Measurements from ENCODE around the gene GPR155. TPM values are rescaled to one million over a fixed set of nuclear protein-coding genes. Genes with fewer than 3 reads are reported as not detected.
A peak's percentile ranks its signal among the peaks of the same experiment; 100 is the strongest.
"Not testable (repeated sequence)": the region's sequence is repeated elsewhere in the genome, so short reads cannot be mapped to it uniquely, and the experiment has no call there.

The GPR155 gene
- total RNA-seq, 1 experiment from 2014 or later: 2.3 TPM

GRCh38 chr2:174499371-174499770 lies 12.5 kb upstream of the GPR155 start:
- DNase-seq (ENCODE audit: low read depth, low spot score): no peak
- in situ Hi-C loops (cut with HindIII; ENCODE audit: low pct_unique_long_range_greater_than_20kb, low sequenced_read_pairs): no loop called here

GRCh38 chr2:174495365-174496012 lies 8.7 kb upstream of the GPR155 start:
- in situ Hi-C loops (cut with HindIII; ENCODE audit: low pct_unique_long_range_greater_than_20kb, low sequenced_read_pairs): no loop called here
- peak; percentile 57 for DNase-seq (ENCODE audit: low read depth, low spot score)

GRCh38 chr2:174493549-174494331 lies 6.9 kb upstream of the GPR155 start:
- DNase-seq (ENCODE audit: low read depth, low spot score): no peak
- in situ Hi-C loops (cut with HindIII; ENCODE audit: low pct_unique_long_range_greater_than_20kb, low sequenced_read_pairs): no loop called here

DNA sequence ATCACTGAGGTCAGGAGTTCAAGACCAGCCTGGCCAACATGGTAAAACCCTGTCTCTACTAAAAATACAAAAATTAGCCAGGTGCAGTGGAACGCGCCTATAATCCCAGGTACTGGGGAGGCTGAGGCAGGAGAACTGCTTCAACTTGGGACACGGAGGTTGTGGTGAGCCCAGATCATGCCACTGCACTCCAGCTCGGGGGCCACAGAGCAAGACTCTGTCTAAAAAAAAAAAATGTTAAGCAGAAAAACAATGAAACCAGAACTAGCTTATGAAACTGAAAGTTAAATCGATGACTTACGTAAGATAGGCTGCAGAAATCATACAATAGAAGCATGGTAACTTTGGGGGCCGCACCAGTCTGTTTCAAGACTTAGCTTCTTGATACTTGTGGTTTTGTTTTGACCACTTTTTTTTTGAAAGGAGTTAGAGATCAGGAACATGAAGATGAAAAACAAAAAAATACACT lies 6.2 kb upstream of the GPR155 start:
- in situ Hi-C loops (cut with HindIII; ENCODE audit: low pct_unique_long_range_greater_than_20kb, low sequenced_read_pairs): no loop called here
- no peak for DNase-seq (ENCODE audit: low read depth, low spot score)

GRCh38 chr2:174491947-174492346 lies 5.1 kb upstream of the GPR155 start:
- in situ Hi-C loops (cut with HindIII; ENCODE audit: low pct_unique_long_range_greater_than_20kb, low sequenced_read_pairs): no loop called here
- no peak for DNase-seq (ENCODE audit: low read depth, low spot score)

DNA sequence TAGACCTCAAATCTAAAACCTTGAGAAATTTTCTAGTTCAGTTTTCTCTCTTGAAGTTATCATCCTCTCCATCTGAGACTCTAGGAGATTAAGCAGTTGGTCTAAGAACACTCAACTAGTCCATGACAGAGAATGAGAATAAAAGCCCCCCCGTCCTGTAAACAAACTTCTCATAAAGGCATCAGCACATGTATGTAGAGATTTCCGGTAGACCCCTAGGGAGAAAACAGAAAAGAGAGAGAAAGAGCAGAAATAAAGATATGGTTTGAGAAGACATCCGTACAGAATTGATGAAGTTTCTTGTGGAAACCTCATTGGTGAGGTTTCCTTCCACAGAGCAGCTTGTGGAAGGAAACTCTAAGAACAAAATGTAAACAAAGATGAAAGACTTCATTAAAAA lies 3.2 kb upstream of the GPR155 start:
- DNase-seq (ENCODE audit: low read depth, low spot score): no peak
- in situ Hi-C loops (cut with HindIII; ENCODE audit: low pct_unique_long_range_greater_than_20kb, low sequenced_read_pairs): no loop called here

GRCh38 chr2:174489520-174489919 lies 2.7 kb upstream of the GPR155 start:
- DNase-seq (ENCODE audit: low read depth, low spot score); in situ Hi-C loops (cut with HindIII; ENCODE audit: low pct_unique_long_range_greater_than_20kb, low sequenced_read_pairs): not testable (repeated sequence)

DNA sequence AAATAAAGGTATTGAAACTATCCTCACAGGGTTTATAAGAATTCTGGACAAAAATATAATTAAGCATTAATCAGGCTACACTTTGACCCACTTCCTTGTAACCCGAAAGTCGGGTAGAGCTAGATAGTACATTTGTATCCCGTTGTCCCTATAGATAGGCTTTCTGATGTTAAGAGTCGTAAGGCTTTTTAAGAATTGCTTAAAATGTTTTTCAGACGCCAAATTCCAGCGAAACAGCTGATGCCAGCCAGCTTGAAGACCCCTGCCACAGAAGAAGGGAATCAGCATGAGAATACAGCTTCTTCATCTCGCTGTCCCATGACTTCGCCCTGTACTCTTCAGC lies 962 bp upstream of the GPR155 start:
- DNase-seq (ENCODE audit: low read depth, low spot score): no peak
- in situ Hi-C loops (cut with HindIII; ENCODE audit: low pct_unique_long_range_greater_than_20kb, low sequenced_read_pairs): no loop called here

GRCh38 chr2:174487108-174487819 lies 435 bp upstream of the GPR155 start:
- peak; percentile 97 for DNase-seq (ENCODE audit: low read depth, low spot score)
- in situ Hi-C loops (cut with HindIII; ENCODE audit: low pct_unique_long_range_greater_than_20kb, low sequenced_read_pairs): no loop called here

DNA sequence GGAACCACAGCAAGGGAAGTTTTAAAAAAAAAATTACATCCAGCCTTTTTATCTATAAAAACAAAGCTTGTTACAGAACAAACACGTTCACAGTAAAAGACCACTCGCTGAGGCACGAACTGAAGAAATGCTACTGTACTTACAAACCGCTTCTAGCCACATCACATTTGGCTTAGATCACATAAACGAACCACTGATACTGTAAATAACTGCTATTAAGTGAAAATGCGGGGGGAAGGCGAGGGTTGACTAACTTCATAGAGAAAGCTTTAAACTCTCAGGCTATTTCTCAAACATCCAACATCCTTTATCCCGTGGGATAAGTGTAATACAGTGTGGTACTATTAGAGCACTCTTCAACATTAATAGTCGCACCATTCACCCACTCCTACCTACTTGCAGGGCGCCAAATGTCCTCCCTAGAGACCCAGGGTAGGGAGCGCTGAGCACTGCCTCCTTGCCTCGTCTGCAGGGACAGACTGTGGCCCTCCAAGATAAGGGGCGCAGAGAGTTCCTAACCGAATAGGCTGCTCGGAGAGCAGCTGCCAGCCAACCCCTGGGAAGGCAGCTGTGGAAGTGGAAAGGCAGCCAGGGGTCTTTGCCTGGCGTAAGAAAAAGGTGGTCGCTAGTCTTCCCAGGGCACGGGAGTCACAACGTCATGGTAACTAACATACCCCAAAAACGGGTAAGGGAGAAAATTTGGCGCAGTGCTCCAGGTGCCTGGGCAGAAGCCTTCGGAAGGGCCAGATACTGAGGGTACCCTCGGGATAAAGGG lies 854 bp downstream of the GPR155 start:
- no peak for DNase-seq (ENCODE audit: low read depth, low spot score)
- in situ Hi-C loops (cut with HindIII; ENCODE audit: low pct_unique_long_range_greater_than_20kb, low sequenced_read_pairs): no loop called here

DNA sequence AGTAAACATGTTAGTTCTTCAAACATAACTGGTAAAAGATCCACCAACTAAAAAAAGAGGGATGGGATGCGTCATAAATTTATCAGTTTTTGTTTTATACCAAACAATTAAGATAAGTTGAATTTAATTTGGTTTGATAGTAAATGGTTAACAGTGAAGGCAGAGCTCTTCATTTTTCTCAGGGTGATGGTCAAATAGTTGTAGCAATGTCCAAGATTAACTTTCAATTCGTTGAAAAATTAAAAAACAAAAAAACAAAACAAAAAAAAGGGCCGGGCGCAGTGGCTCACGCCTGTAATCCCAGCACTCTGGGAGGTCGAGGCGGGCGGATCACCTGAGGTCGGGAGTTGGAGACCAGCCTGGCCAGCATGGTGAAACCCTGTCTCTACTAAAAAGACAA lies 1.8 kb downstream of the GPR155 start:
- in situ Hi-C loops (cut with HindIII; ENCODE audit: low pct_unique_long_range_greater_than_20kb, low sequenced_read_pairs); DNase-seq (ENCODE audit: low read depth, low spot score): not testable (repeated sequence)

GRCh38 chr2:174484573-174484972 lies 2.3 kb downstream of the GPR155 start:
- in situ Hi-C loops (cut with HindIII; ENCODE audit: low pct_unique_long_range_greater_than_20kb, low sequenced_read_pairs): no loop called here
- DNase-seq (ENCODE audit: low read depth, low spot score): no peak

GRCh38 chr2:174482854-174483253 lies 4.0 kb downstream of the GPR155 start:
- in situ Hi-C loops (cut with HindIII; ENCODE audit: low pct_unique_long_range_greater_than_20kb, low sequenced_read_pairs): no loop called here
- no peak for DNase-seq (ENCODE audit: low read depth, low spot score)

DNA sequence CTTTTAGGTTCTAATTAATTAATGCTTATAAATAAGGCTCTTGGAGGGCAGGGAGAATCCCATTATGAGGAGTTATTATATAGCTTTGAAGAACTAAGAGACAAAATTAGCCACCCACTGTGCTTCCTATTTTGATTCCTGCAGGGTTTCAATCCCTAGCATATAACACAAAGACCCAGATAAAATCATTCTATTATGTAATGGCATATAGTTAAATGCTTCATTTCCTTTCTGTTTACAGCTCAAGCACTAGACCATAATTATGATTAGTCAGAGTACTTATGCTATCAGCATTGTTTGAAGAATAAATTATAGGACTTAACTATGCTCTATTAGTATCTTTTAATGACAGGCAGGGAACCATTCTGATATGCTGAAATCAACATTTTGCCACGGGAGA lies 9.1 kb downstream of the GPR155 start:
- no peak for DNase-seq (ENCODE audit: low read depth, low spot score)
- in situ Hi-C loops (cut with HindIII; ENCODE audit: low pct_unique_long_range_greater_than_20kb, low sequenced_read_pairs): no loop called here

DNA sequence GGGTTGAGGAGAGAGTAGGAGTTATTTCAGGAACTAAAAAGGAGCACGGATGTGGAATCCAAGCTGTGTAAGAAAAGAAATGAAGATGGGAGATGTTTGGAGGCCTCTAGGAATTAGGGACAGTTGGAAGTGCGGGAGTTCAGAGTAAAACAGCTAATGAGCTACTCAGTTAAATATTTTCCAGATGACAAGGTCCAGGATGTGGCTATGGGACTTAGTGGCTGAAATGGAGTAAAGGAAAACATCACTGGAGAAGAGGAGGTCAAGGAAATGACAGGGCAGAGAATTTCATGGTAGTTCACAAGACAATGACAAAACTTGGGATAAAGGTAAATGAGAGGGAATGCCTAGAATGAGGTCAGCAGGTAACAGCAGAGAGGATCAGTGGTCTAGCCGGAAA lies 13.0 kb downstream of the GPR155 start:
- no peak for DNase-seq (ENCODE audit: low read depth, low spot score)
- in situ Hi-C loops (cut with HindIII; ENCODE audit: low pct_unique_long_range_greater_than_20kb, low sequenced_read_pairs): no loop called here

DNA sequence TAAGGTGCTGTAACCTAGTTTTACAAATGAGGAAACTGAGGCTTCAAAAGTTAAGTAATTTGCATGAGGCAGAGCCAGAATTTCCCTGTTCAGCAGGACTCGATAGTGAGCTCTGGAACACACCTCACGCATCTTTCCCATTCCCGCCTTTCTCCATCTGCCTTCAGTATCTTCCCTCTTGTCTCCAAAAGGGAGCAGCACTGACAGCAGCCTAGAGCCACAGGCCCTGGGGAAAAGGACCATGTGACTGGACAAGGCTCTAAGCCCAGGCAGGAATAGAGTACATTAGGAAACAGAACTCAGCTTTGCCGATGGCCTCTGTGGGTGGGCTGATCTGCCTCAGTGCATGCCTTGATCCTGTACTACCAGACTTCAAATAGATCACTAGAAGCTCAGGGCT lies 21.5 kb downstream of the GPR155 start:
- in situ Hi-C loops (cut with HindIII; ENCODE audit: low pct_unique_long_range_greater_than_20kb, low sequenced_read_pairs): no loop called here
- peak; percentile 61 for DNase-seq (ENCODE audit: low read depth, low spot score)

- no peak for DNase-seq (ENCODE audit: low read depth, low spot score)
- in situ Hi-C loops (cut with HindIII; ENCODE audit: low pct_unique_long_range_greater_than_20kb, low sequenced_read_pairs): no loop called here
Observed at GRCh38 chr2:174461221-174461620, 25.6 kb downstream of the GPR155 start.

GRCh38 chr2:174454566-174454965 lies 32.3 kb downstream of the GPR155 start:
- DNase-seq (ENCODE audit: low read depth, low spot score): no peak
- in situ Hi-C loops (cut with HindIII; ENCODE audit: low pct_unique_long_range_greater_than_20kb, low sequenced_read_pairs): no loop called here
